Measurements from ENCODE around the gene OR8J3. TPM values are rescaled to one million over a fixed set of nuclear protein-coding genes. Genes with fewer than 3 reads are reported as not detected.

The OR8J3 gene
- total RNA-seq, 1 experiment from 2014 or later: not detected

GRCh38 chr11:56172256-56172830 lies 32.3 kb upstream of the OR8J3 start:
- no peaks in the 10 kb centered on the region for H3K27me3 Mint-ChIP-seq (ENCODE audit: unreplicated experiment)
- no peaks in the 10 kb centered on the region for H3K4me1 Mint-ChIP-seq (ENCODE audit: low read depth, unreplicated experiment)
- intact Hi-C loops (cut with micrococcal nuclease; ENCODE audit: unreplicated experiment): no loop called here
- no peak overlapping the region for H3K27ac Mint-ChIP-seq (ENCODE audit: unreplicated experiment)
- no TSS peak for BruUV-seq (replicated peaks)
- H3K36me3 Mint-ChIP-seq (ENCODE audit: insufficient read depth, unreplicated experiment): no peaks in the 10 kb centered on the region
- TF ChIP-seq CTCF (IDR thresholded peaks at IDR 0.05; ENCODE audit: unreplicated experiment): no peak
- peaks cover 11% of the 10 kb centered on the region for H3K9me3 Mint-ChIP-seq (ENCODE audit: low read depth, unreplicated experiment)
- CTCF ChIA-PET: no interaction called here
- no peak for DNase-seq
- no peak overlapping the region for H3K4me3 Mint-ChIP-seq (ENCODE audit: low read depth, unreplicated experiment)

GRCh38 chr11:56163804-56164203 lies 23.8 kb upstream of the OR8J3 start:
- Mint-ChIP-seq H3K4me1 (ENCODE audit: low read depth, unreplicated experiment) (no peaks in the 10 kb centered on the region), H3K9me3 (ENCODE audit: low read depth, unreplicated experiment) (peaks cover 12% of the 10 kb centered on the region), H3K27me3 (ENCODE audit: unreplicated experiment) (no peaks in the 10 kb centered on the region), H3K27ac (ENCODE audit: unreplicated experiment) (no peak overlapping the region), H3K4me3 (ENCODE audit: low read depth, unreplicated experiment) (no peak overlapping the region), H3K36me3 (ENCODE audit: insufficient read depth, unreplicated experiment) (no peaks in the 10 kb centered on the region)
- BruUV-seq (replicated peaks): no TSS peak
- no peak for TF ChIP-seq CTCF (IDR thresholded peaks at IDR 0.05; ENCODE audit: unreplicated experiment)
- intact Hi-C loops (cut with micrococcal nuclease; ENCODE audit: unreplicated experiment): no loop called here
- CTCF ChIA-PET: no interaction called here
- no peak for DNase-seq

- H3K4me1 Mint-ChIP-seq (ENCODE audit: low read depth, unreplicated experiment): no peaks in the 10 kb centered on the region
- TF ChIP-seq CTCF (IDR thresholded peaks at IDR 0.05; ENCODE audit: unreplicated experiment): no peak
- peaks cover 8% of the 10 kb centered on the region for H3K9me3 Mint-ChIP-seq (ENCODE audit: low read depth, unreplicated experiment)
- intact Hi-C loops (cut with micrococcal nuclease; ENCODE audit: unreplicated experiment): no loop called here
- H3K36me3 Mint-ChIP-seq (ENCODE audit: insufficient read depth, unreplicated experiment): no peaks in the 10 kb centered on the region
- H3K27ac Mint-ChIP-seq (ENCODE audit: unreplicated experiment): no peak within 1 kb of the TSS
- no peak for DNase-seq
- H3K27me3 Mint-ChIP-seq (ENCODE audit: unreplicated experiment): no peaks in the 10 kb centered on the region
- BruUV-seq (replicated peaks): no TSS peak
- H3K4me3 Mint-ChIP-seq (ENCODE audit: low read depth, unreplicated experiment): no peak within 1 kb of the TSS
- CTCF ChIA-PET: no interaction called here
Observed at GRCh38 chr11:56160217-56160616, 20.2 kb upstream of the OR8J3 start, which contains the start of gene OR8K5. Gene OR8K5 (minus strand): TSS chr11:56160317. CDS start chr11:56160317, 0 bp downstream.

- no TSS peak for BruUV-seq (replicated peaks)
- DNase-seq: no peak
- peaks cover 13% of the 10 kb centered on the region for H3K9me3 Mint-ChIP-seq (ENCODE audit: low read depth, unreplicated experiment)
- no peaks in the 10 kb centered on the region for H3K27me3 Mint-ChIP-seq (ENCODE audit: unreplicated experiment)
- no peaks in the 10 kb centered on the region for H3K36me3 Mint-ChIP-seq (ENCODE audit: insufficient read depth, unreplicated experiment)
- H3K27ac Mint-ChIP-seq (ENCODE audit: unreplicated experiment): no peak overlapping the region
- intact Hi-C loops (cut with micrococcal nuclease; ENCODE audit: unreplicated experiment): no loop called here
- no peaks in the 10 kb centered on the region for H3K4me1 Mint-ChIP-seq (ENCODE audit: low read depth, unreplicated experiment)
- H3K4me3 Mint-ChIP-seq (ENCODE audit: low read depth, unreplicated experiment): no peak overlapping the region
- no peak for TF ChIP-seq CTCF (IDR thresholded peaks at IDR 0.05; ENCODE audit: unreplicated experiment)
- CTCF ChIA-PET: no interaction called here
Observed at GRCh38 chr11:56152333-56152732, 12.3 kb upstream of the OR8J3 start.
